KMS-11 (cell line): ENCODE data around the gene FAAP100.

Experiments used
- H2AFZ ChIP-seq: fragments of 200-600 bp; sonication (generic); 2 replicates; pipeline ENCODE4 v1.6.1; 2016; ENCODE audit warnings: antibody characterized with exemption, mixed run types, low read depth
- H3K27ac ChIP-seq: fragments of 200-600 bp; sonication (generic); 2 replicates; pipeline ENCODE4 v1.6.1; 2016; ENCODE audit warnings: mild to moderate bottlenecking, mixed run types
- H3K27me3 ChIP-seq: fragments of 200-600 bp; sonication (generic); 2 replicates; pipeline ENCODE4 v1.6.1; 2017; ENCODE audit warnings: mild to moderate bottlenecking, low read depth, mixed run types, moderate library complexity; ENCODE audit not compliant: insufficient read depth
- H3K36me3 ChIP-seq: fragments of 200-600 bp; sonication (generic); 2 replicates; pipeline ENCODE4 v1.6.1; 2017; ENCODE audit warnings: mild to moderate bottlenecking, mixed run types; ENCODE audit not compliant: insufficient read depth
- H3K4me1 ChIP-seq: fragments of 200-600 bp; sonication (generic); 2 replicates; pipeline ENCODE4 v1.6.1; 2016; ENCODE audit warnings: mild to moderate bottlenecking, low read depth, mixed run types; ENCODE audit not compliant: poor library complexity, severe bottlenecking
- H3K4me2 ChIP-seq: fragments of 200-600 bp; sonication (generic); 2 replicates; pipeline ENCODE4 v1.7.0; 2016; ENCODE audit warnings: mild to moderate bottlenecking, mixed run types
- H3K4me3 ChIP-seq: fragments of 200-600 bp; sonication (generic); IDR thresholded peaks from 2 replicates; pipeline ENCODE4 v1.6.1; 2017; ENCODE audit warnings: low read depth, low read length, mixed read lengths; ENCODE audit not compliant: insufficient read depth
- H3K79me2 ChIP-seq: fragments of 200-600 bp; sonication (generic); 2 replicates; pipeline ENCODE4 v1.6.1; 2016; ENCODE audit warnings: low read depth, mixed run types; ENCODE audit not compliant: insufficient read depth
- H3K9ac ChIP-seq: fragments of 200-600 bp; sonication (generic); 2 replicates; pipeline ENCODE4 v1.6.1; 2016; ENCODE audit warnings: mild to moderate bottlenecking, mixed run types
- H4K20me1 ChIP-seq: fragments of 200-600 bp; sonication (generic); 2 replicates; pipeline ENCODE4 v1.6.1; 2016; ENCODE audit warnings: mild to moderate bottlenecking, mixed run types; ENCODE audit not compliant: insufficient read depth
- CTCF ChIP-seq: fragments of 200-600 bp; sonication (generic); conservative IDR thresholded peaks from 2 replicates; pipeline ENCODE4 v1.6.1; 2017; ENCODE audit warnings: low read depth, mild to moderate bottlenecking, antibody characterized with exemption, low read length, moderate library complexity, mixed read lengths

Gene FAAP100

GRCh38 chr17:81566461-81567126, 14.4 kb upstream of the FAAP100 start:
- Histone ChIP-seq H3K27me3 (no peaks in the 10 kb centered on the region), H3K27ac (peak overlapping the region; percentile 75), H3K79me2 (no peaks in the 10 kb centered on the region; the same call in 1 of the 2 replicates), H2AFZ (no peak overlapping the region), H3K36me3 (peaks cover 6% of the 10 kb centered on the region; the same call in 1 of the 2 replicates), H3K4me2 (peak overlapping the region; percentile 83), H3K4me1 (peaks cover 85% of the 10 kb centered on the region), H3K9ac (peak overlapping the region; percentile 23; the same call in 1 of the 2 replicates), H3K4me3 (no peak overlapping the region), H4K20me1 (no peaks in the 10 kb centered on the region)
- no peak for TF ChIP-seq CTCF

GRCh38 chr17:81565231-81565630, 13.1 kb upstream of the FAAP100 start:
- TF ChIP-seq CTCF: no peak
- Histone ChIP-seq H3K4me2 (no peak overlapping the region), H3K4me1 (peaks cover 78% of the 10 kb centered on the region), H3K27me3 (no peaks in the 10 kb centered on the region), H3K9ac (no peak overlapping the region), H3K27ac (peak overlapping the region; percentile 75; the same call in 1 of the 2 replicates), H3K4me3 (no peak overlapping the region), H3K79me2 (no peaks in the 10 kb centered on the region; the same call in 1 of the 2 replicates), H3K36me3 (peaks cover 9% of the 10 kb centered on the region; the same call in 1 of the 2 replicates), H4K20me1 (no peaks in the 10 kb centered on the region), H2AFZ (no peak overlapping the region)

GRCh38 chr17:81564778-81565177, 12.6 kb upstream of the FAAP100 start:
- Histone ChIP-seq H3K4me2 (no peak overlapping the region), H2AFZ (no peak overlapping the region), H3K36me3 (peaks cover 13% of the 10 kb centered on the region; the same call in 1 of the 2 replicates), H3K9ac (no peak overlapping the region), H4K20me1 (no peaks in the 10 kb centered on the region), H3K4me3 (no peak overlapping the region), H3K27me3 (no peaks in the 10 kb centered on the region), H3K4me1 (peaks cover 74% of the 10 kb centered on the region), H3K27ac (no peak overlapping the region), H3K79me2 (no peaks in the 10 kb centered on the region; the same call in 1 of the 2 replicates)
- no peak for TF ChIP-seq CTCF

- TF ChIP-seq CTCF: no peak
- Histone ChIP-seq H3K4me3 (no peak overlapping the region), H3K9ac (no peak overlapping the region), H2AFZ (no peak overlapping the region), H3K4me2 (no peak overlapping the region), H3K79me2 (no peaks in the 10 kb centered on the region; the same call in 1 of the 2 replicates), H3K27me3 (no peaks in the 10 kb centered on the region), H3K27ac (no peak overlapping the region), H3K36me3 (peaks cover 16% of the 10 kb centered on the region; the same call in 1 of the 2 replicates), H3K4me1 (peaks cover 66% of the 10 kb centered on the region), H4K20me1 (no peaks in the 10 kb centered on the region)
Observed at GRCh38 chr17:81563861-81564586, 11.9 kb upstream of the FAAP100 start.
